ENCODE data around the gene PFN3. TPM values are rescaled to one million over a fixed set of nuclear protein-coding genes. Genes with fewer than 3 reads are reported as not detected.

The PFN3 gene
- total RNA-seq, 1 experiment from 2014 or later = not detected

DNA sequence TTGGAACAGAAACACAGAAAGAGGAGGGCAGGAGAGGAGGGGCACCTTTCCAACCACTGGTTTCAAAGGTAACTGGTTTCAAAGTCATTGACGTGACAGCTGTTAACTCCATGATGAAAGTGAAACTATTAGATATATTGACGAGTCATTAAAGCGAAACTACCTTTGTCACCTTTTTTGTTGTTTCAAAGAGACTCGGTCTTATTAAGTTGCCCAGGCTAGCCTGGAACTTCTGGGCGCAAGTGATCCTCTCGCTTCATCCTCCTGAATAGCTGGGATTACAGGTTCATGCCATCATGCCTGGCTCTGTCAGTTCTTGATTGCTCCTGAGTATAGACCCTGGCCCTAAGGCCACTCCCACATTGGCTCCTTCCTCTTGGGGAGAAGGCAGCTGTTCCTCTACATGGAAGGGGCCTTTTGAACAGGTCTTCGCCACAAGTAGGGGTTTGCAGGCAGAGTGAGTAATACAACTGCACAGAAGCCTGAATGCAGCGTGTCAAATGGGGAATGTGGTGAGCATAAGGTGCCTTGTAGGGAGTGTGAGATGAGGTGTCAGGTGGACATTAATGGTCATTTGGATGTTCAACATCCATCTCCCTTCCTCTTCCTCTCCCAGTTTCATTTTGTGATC, 12.3 kb upstream of the PFN3 start:
- no peak for DNase-seq
- Histone ChIP-seq H3K4me3 (no peak overlapping the region), H3K27me3 (peaks cover 11% of the 10 kb centered on the region), H3K36me3 (no peaks in the 10 kb centered on the region), H3K9me3 (no peaks in the 10 kb centered on the region)

GRCh38 chr5:177410575-177410974, 10.1 kb upstream of the PFN3 start:
- Histone ChIP-seq H3K36me3 (no peaks in the 10 kb centered on the region), H3K4me3 (no peak overlapping the region), H3K27me3 (peaks cover 11% of the 10 kb centered on the region), H3K9me3 (no peaks in the 10 kb centered on the region)
- DNase-seq = no peak

DNA sequence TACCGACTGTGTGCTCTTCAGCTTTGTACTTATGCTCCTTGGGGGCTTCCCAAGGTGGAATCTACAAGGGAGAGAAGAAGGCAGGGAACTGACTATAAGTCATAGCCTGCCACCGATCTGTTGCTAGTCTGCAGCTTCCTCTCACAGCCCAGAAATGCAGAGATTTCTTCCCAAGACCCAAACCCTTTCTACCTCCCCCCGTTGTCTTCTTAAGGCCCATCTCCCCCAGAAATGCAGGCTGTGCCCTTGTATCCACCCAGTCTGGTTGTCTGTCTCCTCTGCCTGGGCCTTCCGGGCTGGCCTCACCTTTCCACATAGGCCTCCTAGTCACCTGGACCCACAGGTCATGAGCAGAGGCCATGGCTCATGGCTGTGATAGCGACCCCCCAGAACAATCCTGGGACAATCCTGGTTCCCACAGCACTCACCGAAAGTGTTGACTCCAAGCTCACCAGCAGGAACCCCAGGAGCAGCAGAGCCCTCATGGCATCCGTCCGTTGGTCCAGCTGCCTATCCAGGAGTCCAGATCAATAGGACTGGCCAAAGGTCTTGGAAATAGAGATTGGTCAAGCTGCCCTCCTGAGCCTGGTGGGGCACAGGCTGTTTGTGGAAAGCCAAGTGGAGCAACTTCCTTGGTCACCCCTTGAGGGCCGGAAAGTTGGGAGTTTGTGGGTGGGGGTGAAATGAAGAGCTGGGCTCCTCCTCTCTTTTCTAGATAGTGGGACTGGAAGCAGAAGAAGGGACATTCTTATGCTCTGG, 8.8 kb upstream of the PFN3 start, which contains the start of gene F12:
TSS of gene F12 (minus strand) at position 522 of the 759 bp plus-strand sequence. CDS start at position 485, 37 bp downstream.
- DNase-seq = no peak
- Histone ChIP-seq H3K9me3 (no peaks in the 10 kb centered on the region), H3K4me3 (no peak within 1 kb of the TSS), H3K36me3 (no peaks in the 10 kb centered on the region), H3K27me3 (peaks cover 11% of the 10 kb centered on the region)

DNA sequence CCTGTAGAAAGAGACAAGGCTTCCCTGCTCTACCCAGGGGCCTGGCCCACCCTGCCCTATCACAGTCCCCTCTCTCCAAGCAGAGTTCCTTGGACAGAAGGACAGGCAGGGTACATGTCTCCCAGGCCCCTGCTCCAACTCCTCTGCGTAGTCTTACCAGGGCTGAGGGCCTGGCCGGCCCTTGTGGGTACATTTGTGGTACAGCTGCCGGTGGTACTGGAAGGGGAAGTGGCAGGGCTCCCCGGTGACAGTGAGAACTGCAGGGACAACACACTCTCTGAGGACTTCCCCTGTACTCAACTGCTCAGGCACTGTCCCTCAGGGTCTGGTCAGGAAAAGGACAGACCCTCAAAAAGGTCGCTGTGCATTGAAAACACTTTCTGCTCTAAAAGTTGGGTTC, 5.3 kb upstream of the PFN3 start:
- Histone ChIP-seq H3K27me3 (peaks cover 32% of the 10 kb centered on the region), H3K36me3 (no peaks in the 10 kb centered on the region), H3K9me3 (no peaks in the 10 kb centered on the region), H3K4me3 (no peak overlapping the region)
- DNase-seq = no peak

DNA sequence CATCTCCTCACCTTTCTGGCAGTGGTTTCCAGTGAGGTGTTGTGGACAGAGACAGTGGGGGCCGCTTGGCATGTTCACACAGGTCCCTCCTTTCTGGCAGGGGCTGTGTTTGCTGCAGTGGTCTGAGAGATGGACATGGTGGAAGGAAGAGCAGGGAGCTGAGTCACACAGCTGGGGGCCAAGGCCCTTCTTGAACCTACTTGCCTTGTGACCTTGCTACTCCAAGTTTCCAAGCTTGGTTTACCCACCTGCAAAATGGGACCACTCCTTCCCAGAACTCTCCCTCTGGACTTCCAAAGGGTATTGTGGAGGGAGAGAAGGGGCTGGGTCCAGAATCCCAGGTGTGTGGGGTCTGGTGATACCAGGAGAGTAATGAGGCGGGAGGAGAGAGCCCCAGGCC, 4.9 kb upstream of the PFN3 start:
- Histone ChIP-seq H3K27me3 (peaks cover 35% of the 10 kb centered on the region), H3K9me3 (no peaks in the 10 kb centered on the region), H3K4me3 (no peak overlapping the region), H3K36me3 (no peaks in the 10 kb centered on the region)
- DNase-seq = no peak

GRCh38 chr5:177404641-177405179, 4.2 kb upstream of the PFN3 start:
- H3K9me3 ChIP-seq = no peaks in the 10 kb centered on the region
- no peak for DNase-seq
- peaks cover 35% of the 10 kb centered on the region for H3K27me3 ChIP-seq
- no peaks in the 10 kb centered on the region for H3K36me3 ChIP-seq
- H3K4me3 ChIP-seq = peak overlapping the region; percentile 45

- peak; percentile 79 for DNase-seq
- no peaks in the 10 kb centered on the region for H3K36me3 ChIP-seq
- H3K4me3 ChIP-seq = peak overlapping the region; percentile 45
- H3K9me3 ChIP-seq = no peaks in the 10 kb centered on the region
- peaks cover 35% of the 10 kb centered on the region for H3K27me3 ChIP-seq
Measured at GRCh38 chr5:177403792-177404640, 3.6 kb upstream of the PFN3 start.

DNA sequence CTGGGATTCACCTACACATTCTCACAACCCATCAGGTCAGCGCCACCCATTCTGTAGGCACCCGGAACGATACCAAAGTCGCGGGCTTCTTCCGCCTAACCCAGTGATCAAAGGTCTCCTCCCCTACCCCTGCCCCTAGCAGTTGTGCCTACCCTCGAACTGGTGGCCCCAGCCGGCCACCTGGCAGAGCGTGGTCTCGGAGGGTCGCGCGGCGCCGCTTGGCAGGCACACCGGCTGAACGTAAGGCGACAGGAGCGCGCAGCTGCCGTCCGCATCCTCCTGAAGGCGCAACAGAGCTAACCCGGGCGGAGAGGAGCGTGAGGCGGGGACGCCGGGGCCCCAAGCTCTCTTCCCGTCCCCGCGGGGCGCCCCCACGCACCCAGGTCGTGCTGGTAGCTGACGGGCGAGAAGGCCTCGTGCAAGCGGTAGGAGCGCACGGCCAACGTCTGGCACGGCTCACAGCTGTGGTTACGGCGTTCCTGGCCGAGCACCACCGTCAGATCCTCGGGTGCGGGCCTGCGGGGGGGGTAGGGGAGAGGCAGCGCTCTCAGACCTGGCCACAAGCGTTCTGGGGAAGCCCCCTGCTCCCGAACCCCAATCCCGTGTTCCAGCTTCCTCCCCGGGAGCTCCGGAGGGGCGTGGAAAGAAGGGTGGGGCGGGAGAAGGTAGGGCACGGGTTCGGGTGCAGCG, 2.8 kb upstream of the PFN3 start:
- no peaks in the 10 kb centered on the region for H3K36me3 ChIP-seq
- H3K27me3 ChIP-seq = peaks cover 35% of the 10 kb centered on the region
- no peaks in the 10 kb centered on the region for H3K9me3 ChIP-seq
- no peak for DNase-seq
- H3K4me3 ChIP-seq = peak overlapping the region; percentile 45

GRCh38 chr5:177402271-177403043, 2.0 kb upstream of the PFN3 start:
- peak; percentile 75 for DNase-seq
- H3K27me3 ChIP-seq = peaks cover 35% of the 10 kb centered on the region
- H3K36me3 ChIP-seq = no peaks in the 10 kb centered on the region
- H3K4me3 ChIP-seq = peak overlapping the region; percentile 11; the same call in 1 of the 2 replicates
- no peaks in the 10 kb centered on the region for H3K9me3 ChIP-seq

GRCh38 chr5:177397875-177398390, 2.5 kb downstream of the PFN3 start:
- Histone ChIP-seq H3K9me3 (no peaks in the 10 kb centered on the region), H3K27me3 (peaks cover 23% of the 10 kb centered on the region), H3K36me3 (no peaks in the 10 kb centered on the region), H3K4me3 (no peak overlapping the region)
- no peak for DNase-seq

- no peaks in the 10 kb centered on the region for H3K9me3 ChIP-seq
- no peak overlapping the region for H3K4me3 ChIP-seq
- no peaks in the 10 kb centered on the region for H3K36me3 ChIP-seq
- peaks cover 12% of the 10 kb centered on the region for H3K27me3 ChIP-seq
- DNase-seq = no peak
Measured at GRCh38 chr5:177396807-177397206, 3.7 kb downstream of the PFN3 start.

DNA sequence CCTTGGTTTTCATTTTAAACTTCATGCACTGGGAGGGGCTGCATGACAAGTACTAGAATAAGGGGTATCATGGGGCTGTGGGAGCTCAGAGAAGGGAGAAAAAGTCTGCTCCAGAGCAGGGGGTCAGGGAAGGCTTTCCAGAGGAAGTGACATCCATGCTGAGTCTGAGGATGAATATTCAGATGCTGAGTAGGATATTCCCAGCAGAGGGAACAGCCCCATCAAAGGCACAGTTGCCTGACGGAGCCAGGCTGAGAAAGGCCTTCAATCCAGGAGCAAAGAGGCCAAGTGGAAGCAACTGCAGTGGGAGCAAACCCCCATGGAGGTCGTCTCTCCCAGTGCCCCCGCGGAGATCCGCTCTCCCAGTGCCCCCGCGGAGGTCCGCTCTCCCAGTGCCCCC, 4.4 kb downstream of the PFN3 start:
- Histone ChIP-seq H3K36me3 (no peaks in the 10 kb centered on the region), H3K4me3 (no peak overlapping the region), H3K9me3 (no peaks in the 10 kb centered on the region), H3K27me3 (peaks cover 5% of the 10 kb centered on the region)
- no peak for DNase-seq

DNA sequence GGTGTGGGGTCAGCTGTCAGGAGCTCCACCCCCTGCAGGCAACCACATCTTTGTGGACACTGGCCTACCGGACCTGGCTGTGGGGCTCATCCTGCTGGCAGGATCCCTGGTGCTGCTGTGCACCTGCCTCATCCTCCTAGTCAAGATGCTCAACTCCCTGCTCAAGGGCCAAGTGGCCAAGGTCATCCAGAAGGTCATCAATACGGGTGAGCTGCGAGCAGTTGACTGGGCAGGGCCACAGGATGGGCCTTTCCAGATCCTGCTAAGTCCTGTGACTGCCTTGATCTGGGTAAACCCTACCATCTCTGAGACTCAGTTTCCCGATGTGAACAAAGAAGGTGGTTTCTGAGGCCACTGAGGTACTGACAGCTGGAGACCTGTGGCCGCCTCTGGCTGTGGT, 6.5 kb downstream of the PFN3 start:
- no peak for DNase-seq
- no peaks in the 10 kb centered on the region for H3K27me3 ChIP-seq
- H3K9me3 ChIP-seq = no peaks in the 10 kb centered on the region
- no peak overlapping the region for H3K4me3 ChIP-seq
- no peaks in the 10 kb centered on the region for H3K36me3 ChIP-seq

DNA sequence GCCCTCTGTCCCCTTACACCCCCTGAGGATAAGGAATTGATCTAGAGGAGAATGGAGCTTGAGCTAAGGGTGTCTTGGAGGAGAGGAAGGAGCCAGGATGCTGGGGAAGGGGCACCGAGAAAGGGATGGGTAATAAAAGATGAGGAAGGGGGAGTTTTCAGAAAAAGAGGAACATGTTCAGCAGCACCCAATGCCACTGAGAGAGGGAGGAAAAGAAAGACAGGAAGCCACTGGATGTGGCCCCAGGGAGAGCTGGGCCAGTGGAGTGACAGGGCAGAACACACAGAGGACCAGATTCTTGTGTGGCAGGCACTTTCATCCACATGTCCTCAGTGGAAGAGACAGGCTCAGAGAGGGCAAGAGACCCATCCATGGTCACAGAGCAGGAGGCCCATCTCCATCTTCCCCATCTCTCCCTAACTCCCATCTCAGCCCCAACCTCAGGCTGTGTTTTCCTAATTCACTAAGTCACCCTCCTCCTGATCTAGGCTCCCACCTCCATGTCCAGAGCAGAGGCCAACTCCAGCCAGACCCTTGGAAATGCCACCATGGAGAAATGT, 7.2 kb downstream of the PFN3 start:
- H3K4me3 ChIP-seq = no peak overlapping the region
- H3K9me3 ChIP-seq = no peaks in the 10 kb centered on the region
- H3K27me3 ChIP-seq = no peaks in the 10 kb centered on the region
- H3K36me3 ChIP-seq = no peaks in the 10 kb centered on the region
- DNase-seq = no peak

DNA sequence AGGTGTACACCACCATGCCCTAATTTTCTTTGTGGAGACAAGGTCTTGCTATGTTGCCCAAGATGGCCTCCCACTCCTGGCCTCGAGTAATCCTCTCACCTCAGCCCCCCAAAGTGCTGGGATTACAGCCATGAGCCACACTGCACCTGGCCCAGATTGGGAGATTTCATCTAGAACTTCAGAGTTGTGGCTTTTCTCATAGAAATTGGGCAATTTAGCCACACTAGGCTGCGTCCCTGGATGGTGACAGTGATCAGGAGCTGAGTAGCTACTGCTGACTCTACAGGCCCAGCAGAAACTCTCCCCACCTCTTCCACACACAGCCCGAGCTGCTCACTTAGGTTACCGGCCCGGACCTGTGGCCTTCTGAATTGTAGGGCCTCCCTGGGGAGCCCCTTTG, 7.7 kb downstream of the PFN3 start:
- DNase-seq = no peak
- Histone ChIP-seq H3K36me3 (no peaks in the 10 kb centered on the region), H3K27me3 (no peaks in the 10 kb centered on the region), H3K4me3 (no peak overlapping the region), H3K9me3 (no peaks in the 10 kb centered on the region)

All from MG63 (cell line).